ENCODE data around the gene PLLP. TPM values are rescaled to one million over a fixed set of nuclear protein-coding genes. Genes with fewer than 3 reads are reported as not detected.

PLLP gene
- total RNA-seq, 4 donors from 2014 or later, result 3.6 to 10.7 (median 6.4) TPM

DNA sequence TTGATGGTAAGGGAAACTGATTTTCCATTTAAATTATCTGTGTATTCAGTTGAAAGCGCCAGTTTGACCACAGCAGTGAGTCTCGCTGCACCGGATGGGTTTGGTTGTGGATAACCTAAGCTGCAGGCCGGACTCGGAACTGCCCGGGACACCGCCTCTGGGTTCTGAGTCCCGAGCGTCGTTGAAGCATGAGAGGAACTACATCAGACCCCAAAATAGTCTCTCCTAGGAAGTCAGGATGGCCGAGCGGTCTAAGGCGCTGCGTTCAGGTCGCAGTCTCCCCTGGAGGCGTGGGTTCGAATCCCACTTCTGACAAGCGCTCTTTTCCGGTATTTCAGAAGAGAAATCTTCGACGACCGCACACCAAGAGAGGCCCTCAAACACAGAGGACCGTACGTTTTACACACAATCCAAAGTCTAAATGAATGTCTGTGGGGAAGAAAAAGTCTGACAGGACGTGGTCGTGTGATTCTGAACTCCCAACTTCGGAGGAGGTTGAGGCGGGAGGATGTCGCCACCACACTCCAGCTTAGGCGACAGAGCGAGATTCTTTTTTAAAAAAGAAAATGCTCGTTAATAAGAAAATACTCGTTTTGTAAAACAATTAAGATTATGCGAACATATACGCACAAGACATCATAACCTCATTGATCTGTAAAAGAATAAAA lies 15.4 kb upstream of the PLLP start:
- WGBS, result 2% methylated on average over 30 of the region's 35 CpGs
- Histone ChIP-seq H3K4me1 (peaks cover 34 to 38% (median 35%) of the 10 kb centered on the region in 4 donors), H3K27me3 (no peaks in the 10 kb centered on the region), H3K36me3 (no peaks in the 10 kb centered on the region), H3K9me3 (peaks cover 0 to 4% (median 0%) of the 10 kb centered on the region in 4 donors), H3K27ac (replicated peaks in 1 of 4) (peak overlapping the region; percentile 88 to 97 (median 92)), H3K4me3 (peak overlapping the region; percentile 47 to 65 (median 52))
- DNase-seq (ENCODE audit: extremely low spot score), result peak; percentile 97
- TF ChIP-seq POLR2A (IDR thresholded peaks at IDR 0.05; ENCODE audit: low read depth) (no peak), POLR2AphosphoS5 (IDR thresholded peaks at IDR 0.05) (peak in 1 of 2 donors; percentile 85), EP300 (IDR thresholded peaks at IDR 0.05) (no peak)
- TF ChIP-seq, protein P1, sequence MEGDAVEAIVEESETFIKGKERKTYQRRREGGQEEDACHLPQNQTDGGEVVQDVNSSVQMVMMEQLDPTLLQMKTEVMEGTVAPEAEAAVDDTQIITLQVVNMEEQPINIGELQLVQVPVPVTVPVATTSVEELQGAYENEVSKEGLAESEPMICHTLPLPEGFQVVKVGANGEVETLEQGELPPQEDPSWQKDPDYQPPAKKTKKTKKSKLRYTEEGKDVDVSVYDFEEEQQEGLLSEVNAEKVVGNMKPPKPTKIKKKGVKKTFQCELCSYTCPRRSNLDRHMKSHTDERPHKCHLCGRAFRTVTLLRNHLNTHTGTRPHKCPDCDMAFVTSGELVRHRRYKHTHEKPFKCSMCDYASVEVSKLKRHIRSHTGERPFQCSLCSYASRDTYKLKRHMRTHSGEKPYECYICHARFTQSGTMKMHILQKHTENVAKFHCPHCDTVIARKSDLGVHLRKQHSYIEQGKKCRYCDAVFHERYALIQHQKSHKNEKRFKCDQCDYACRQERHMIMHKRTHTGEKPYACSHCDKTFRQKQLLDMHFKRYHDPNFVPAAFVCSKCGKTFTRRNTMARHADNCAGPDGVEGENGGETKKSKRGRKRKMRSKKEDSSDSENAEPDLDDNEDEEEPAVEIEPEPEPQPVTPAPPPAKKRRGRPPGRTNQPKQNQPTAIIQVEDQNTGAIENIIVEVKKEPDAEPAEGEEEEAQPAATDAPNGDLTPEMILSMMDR (IDR thresholded peaks at IDR 0.05), result peak in 2 of 3 experiments; percentile 40 to 55
- intact Hi-C loops (cut with DNase I), result loop anchor here (1.0 to 5.0 kb wide), 5 partner anchors 53 to 227 kb away; partner anchors contain the start of genes ARL2BP, CPNE2 and CX3CL1

DNA sequence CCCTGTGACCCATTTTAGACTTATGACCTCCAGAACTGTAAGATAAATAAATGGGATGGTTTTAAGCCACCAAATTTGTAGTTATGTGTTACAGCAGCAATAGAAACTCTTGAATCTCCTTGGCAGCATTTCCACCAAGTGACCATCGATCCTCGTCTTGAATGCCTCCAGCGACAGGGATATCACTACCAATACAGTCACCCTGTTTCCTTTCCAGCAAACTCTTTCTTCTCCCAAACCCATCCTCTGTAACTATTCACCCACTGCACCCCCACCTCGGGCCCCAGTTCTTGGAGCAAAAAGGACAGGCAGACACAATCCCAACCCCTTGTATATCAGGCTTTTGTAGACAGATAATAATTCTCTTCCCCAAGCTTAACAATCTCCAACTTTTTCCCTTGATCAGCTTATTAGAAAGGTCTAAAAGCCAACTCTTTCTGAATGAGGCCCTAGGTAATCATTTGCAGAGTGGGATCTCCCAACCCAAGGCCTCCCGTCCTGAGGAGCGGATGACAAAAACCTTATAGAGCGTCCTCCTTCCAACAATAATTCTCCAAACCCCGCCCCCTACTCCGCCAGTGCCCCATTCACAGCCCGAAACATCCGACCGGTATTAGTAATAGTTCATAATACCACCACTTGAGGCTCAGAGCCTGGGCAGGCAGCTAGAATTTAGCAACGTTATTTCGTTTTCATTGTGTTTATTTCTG lies 14.7 kb upstream of the PLLP start:
- no peak for DNase-seq (ENCODE audit: extremely low spot score)
- TF ChIP-seq, protein P1 (IDR thresholded peaks at IDR 0.05), result no peak
- TF ChIP-seq POLR2AphosphoS5 (IDR thresholded peaks at IDR 0.05) (no peak), POLR2A (IDR thresholded peaks at IDR 0.05; ENCODE audit: low read depth) (no peak), EP300 (IDR thresholded peaks at IDR 0.05) (no peak)
- 14% methylated on average over 14 of the region's 14 CpGs for WGBS

DNA sequence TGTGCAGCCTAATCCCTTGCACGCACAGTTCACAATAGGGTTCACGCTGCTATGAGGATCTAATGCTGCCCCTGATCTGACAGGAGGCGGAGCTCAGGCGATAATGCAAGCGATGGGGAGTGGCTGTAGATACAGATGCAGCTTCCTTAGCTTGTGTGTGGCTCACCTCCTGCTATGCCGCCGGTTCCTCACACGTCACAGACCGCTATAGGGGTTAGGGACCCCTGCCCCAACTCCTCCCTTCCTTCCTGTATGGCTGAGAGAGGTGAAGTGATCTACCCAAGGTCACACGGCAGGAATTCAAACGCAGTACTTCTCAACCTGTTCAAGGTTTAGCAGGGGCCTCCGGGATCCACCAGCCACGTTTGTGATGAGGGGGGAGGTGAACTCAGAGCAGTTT lies 13.4 kb upstream of the PLLP start:
- intact Hi-C loops (cut with DNase I), result loop anchor here (5.0 kb wide), 2 partner anchors 51 to 206 kb away; partner anchors contain the start of genes ARL2BP and CPNE2
- DNase-seq (ENCODE audit: extremely low spot score), result no peak
- Histone ChIP-seq H3K27ac (replicated peaks in 1 of 4) (no peak overlapping the region), H3K9me3 (peaks cover 0 to 4% (median 0%) of the 10 kb centered on the region in 4 donors), H3K4me1 (peaks cover 19 to 24% (median 22%) of the 10 kb centered on the region in 4 donors), H3K4me3 (no peak overlapping the region), H3K36me3 (no peaks in the 10 kb centered on the region), H3K27me3 (no peaks in the 10 kb centered on the region)
- 55% methylated on average over 13 of the region's 13 CpGs for WGBS
- TF ChIP-seq POLR2AphosphoS5 (IDR thresholded peaks at IDR 0.05) (no peak), EP300 (IDR thresholded peaks at IDR 0.05) (no peak), POLR2A (IDR thresholded peaks at IDR 0.05; ENCODE audit: low read depth) (no peak)
- TF ChIP-seq, protein P1 (IDR thresholded peaks at IDR 0.05), result no peak

More for the DNA sequence above, 14.7 kb upstream of the PLLP start:
- peaks cover 0 to 4% (median 0%) of the 10 kb centered on the region in 4 donors for H3K9me3 ChIP-seq
- H3K27me3 ChIP-seq, result no peaks in the 10 kb centered on the region
- H3K4me3 ChIP-seq, result peak overlapping the region; percentile 47 to 65 (median 52)
- intact Hi-C loops (cut with DNase I), result loop anchor here (5.0 kb wide), 2 partner anchors 52 to 207 kb away; partner anchors contain the start of genes ARL2BP and CPNE2
- H3K4me1 ChIP-seq, result peaks cover 27 to 31% (median 28%) of the 10 kb centered on the region in 4 donors
- H3K27ac ChIP-seq (replicated peaks in 1 of 4), result peak overlapping the region; percentile 88 to 97 (median 92)
- H3K36me3 ChIP-seq, result no peaks in the 10 kb centered on the region

DNA sequence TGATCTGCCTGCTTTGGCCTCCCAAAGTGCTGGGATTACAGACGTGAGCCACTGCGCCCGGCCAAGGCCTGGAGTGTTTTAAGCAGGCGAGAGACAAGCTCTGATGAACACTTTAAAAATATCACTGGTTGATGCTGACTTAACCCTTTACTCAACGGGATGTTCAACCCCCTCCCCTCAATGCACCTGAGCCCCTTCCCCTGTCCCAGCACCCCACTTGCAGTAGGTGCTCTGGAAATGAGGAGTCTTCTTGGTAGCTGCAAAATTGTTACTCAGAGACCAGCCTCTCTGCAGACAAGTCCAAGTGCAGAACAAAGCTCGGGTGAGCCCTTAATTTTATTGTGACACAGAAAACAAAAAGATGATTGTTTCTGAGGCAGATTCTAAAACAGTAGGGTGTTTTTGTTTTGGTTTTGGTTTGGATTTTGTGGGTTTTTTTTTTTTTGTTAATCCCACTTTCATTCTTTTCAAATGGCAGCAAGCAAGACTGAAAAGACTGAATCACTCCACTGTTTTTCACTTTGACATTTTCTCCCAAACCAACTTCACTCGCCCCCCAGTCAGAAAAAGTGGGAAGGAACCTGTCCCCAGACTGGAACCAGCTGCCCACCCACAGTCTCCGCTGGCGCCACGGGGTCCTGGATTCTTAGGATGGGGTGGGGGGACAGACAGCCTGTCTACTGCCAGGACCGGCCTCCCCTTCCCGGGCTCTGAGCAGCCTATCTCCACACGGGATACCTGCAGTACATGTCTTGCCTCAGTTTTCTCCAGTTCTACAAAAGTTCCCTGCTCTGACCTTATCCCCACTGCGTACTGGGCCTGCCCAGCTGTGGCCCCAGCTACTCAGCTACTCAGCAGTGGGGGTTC lies 5.2 kb upstream of the PLLP start:
- H3K9me3 ChIP-seq, result no peaks in the 10 kb centered on the region
- H3K4me1 ChIP-seq, result peaks cover 5 to 12% (median 6%) of the 10 kb centered on the region in 4 donors
- no peak overlapping the region for H3K4me3 ChIP-seq
- TF ChIP-seq POLR2AphosphoS5 (IDR thresholded peaks at IDR 0.05) (no peak), POLR2A (IDR thresholded peaks at IDR 0.05; ENCODE audit: low read depth) (no peak), EP300 (IDR thresholded peaks at IDR 0.05) (no peak)
- TF ChIP-seq, protein P1 (IDR thresholded peaks at IDR 0.05), result no peak
- DNase-seq (ENCODE audit: extremely low spot score), result no peak
- WGBS, result 60% methylated on average over 14 of the region's 14 CpGs
- peaks cover 0 to 9% (median under 1%) of the 10 kb centered on the region in 4 donors for H3K27me3 ChIP-seq
- intact Hi-C loops (cut with DNase I), result no loop called here
- no peak overlapping the region for H3K27ac ChIP-seq (replicated peaks in 1 of 4)
- H3K36me3 ChIP-seq, result no peaks in the 10 kb centered on the region

Data from esophagus muscularis mucosa (tissue), 4 donors.